Right cardiac atrium (tissue), 5 donors: Measurements from ENCODE around the gene ZNF286A. TPM values are rescaled to one million over a fixed set of nuclear protein-coding genes. Genes with fewer than 3 reads are reported as not detected.
"Not testable (repeated sequence)": the region's sequence is repeated elsewhere in the genome, so short reads cannot be mapped to it uniquely, and the experiment has no call there.

Source experiments
- ATAC-seq, 2 donors: fragments of 200-7000 bp; cut with Tn5 transposase; one replicate each; pipeline versions ENCODE4 v1.8.0 to v1.9.1; 2020; ENCODE audit warnings: moderate library complexity in 2 of 2, mild to moderate bottlenecking in 1 of 2
- DNase-seq, 3 donors: peaks; one replicate each; pipeline ENCODE4 v3.0.0-alpha.2; 2020
- H3K27ac ChIP-seq: one replicate; pipeline ENCODE4 v1.5.1; 2013; ENCODE audit warnings: mild to moderate bottlenecking, low read length, control low read depth, moderate library complexity
- H3K27me3 ChIP-seq: one replicate; pipeline ENCODE4 v1.6.1; 2013; ENCODE audit not compliant: control insufficient read depth, insufficient read depth
- H3K4me1 ChIP-seq: one replicate; pipeline ENCODE4 v1.6.1; 2013; ENCODE audit warnings: low read length; ENCODE audit not compliant: control insufficient read depth, insufficient read depth
- H3K4me3 ChIP-seq: one replicate; pipeline ENCODE4 v1.5.1; 2013; ENCODE audit warnings: low read length, control low read depth
- H3K9me3 ChIP-seq: one replicate; pipeline ENCODE4 v1.6.1; 2013; ENCODE audit warnings: low read length; ENCODE audit not compliant: control insufficient read depth
- WGBS: extraction: QIAGEN DNeasy Blood & Tissue Kit; methylation state at CpG from one replicate; pipeline ENCODE4 v1.1.7; 2013; 5-methylcytosine and 5-hydroxymethylcytosine counted together
- intact Hi-C, 4 donors: fragments of 100-400 bp; cut with DNase I; formaldehyde crosslinking; loops; one replicate each; pipeline versions ENCODE4 v1.11.0 to v1.14.0; 2022 to 2023
- long read RNA-seq, 4 donors: library from polyadenylated mRNA; unstranded; transcript quantifications; one replicate each; pipeline ENCODE4 v2.0.0, GENCODE V29; 2020 to 2021
- polyA plus RNA-seq: library from polyadenylated mRNA; stranded (reverse); fragments of 200-250 nt; gene quantifications from one replicate; pipeline ENCODE4 v1.2.3, GENCODE V29; 2013
- total RNA-seq, 4 donors: library from RNA; stranded (reverse); fragmentation: NEBNext Ultra II Directional; extraction: Animal tissue kit (Norgen Biotek cat#: 25700); gene quantifications; one replicate each; pipeline ENCODE4 v1.2.1, GENCODE V29; 2021
- donor health status: healthy with polysubstance abuse.
- donor health status: DM: no; HTN: yes; CAD: no.
- donor health status: DM: no; HTN: no; CAD: no.
- donor health status: DM: no; HTN: yes; CAD: no; lungs with severe emphysema.
- donor health status: DM: yes; HTN: yes; CAD: no.

Gene ZNF286A
- 10 to 100 TPM; 17.0 to 25.4 (median 19.4) TPM for total RNA-seq
- 13.0 TPM for polyA plus RNA-seq
- long read RNA-seq, donor 1, full-length matches to known transcripts: 1 of 9 reads
- long read RNA-seq, donor 1, partial matches to known transcripts: 7 of 9 reads
- long read RNA-seq, donor 1, other reads (novel, unspliced or antisense): 1 of 9 reads
- long read RNA-seq, donor 2, full-length matches to known transcripts: 2 of 7 reads
- long read RNA-seq, donor 2, partial matches to known transcripts: 5 of 7 reads
- long read RNA-seq, donor 2, other reads (novel, unspliced or antisense): 0 of 7 reads
- long read RNA-seq, donor 3, full-length matches to known transcripts: 4 of 16 reads
- long read RNA-seq, donor 3, partial matches to known transcripts: 11 of 16 reads
- long read RNA-seq, donor 3, other reads (novel, unspliced or antisense): 1 of 16 reads
- long read RNA-seq, donor 4, partial matches to known transcripts: 5 of 6 reads
- long read RNA-seq, donor 4, other reads (novel, unspliced or antisense): 1 of 6 reads

- H3K4me3 ChIP-seq: peak within 1 kb of the TSS; percentile 8
- H3K4me1 ChIP-seq, H3K27ac ChIP-seq, intact Hi-C loops, H3K27me3 ChIP-seq, H3K9me3 ChIP-seq: not testable (repeated sequence)
- ATAC-seq (peak; percentile 100), DNase-seq (peak; percentile 99 to 100 (median 99))
- under 1% methylated on average over 44 of the region's 44 CpGs for WGBS
Observed at GRCh38 chr17:15699413-15699924, at the start of gene ZNF286A. TSS of gene ZNF286A (plus strand) at chr17:15699752. CDS start at chr17:15700330, 578 bp downstream.

GRCh38 chr17:15649861-15650421, 49.6 kb upstream of the ZNF286A start:
- ATAC-seq (no peak), DNase-seq (peak in 2 of 3 donors; percentile 50 to 60)
- Histone ChIP-seq H3K27me3 (no peaks in the 10 kb centered on the region), H3K9me3 (no peaks in the 10 kb centered on the region), H3K27ac (peak overlapping the region; percentile 66), H3K4me1 (peaks cover 9% of the 10 kb centered on the region), H3K4me3 (peak overlapping the region; percentile 63)
- WGBS: 15% methylated on average over 6 of the region's 6 CpGs
- intact Hi-C loops: no loop called here

- H3K9me3 ChIP-seq: no peaks in the 10 kb centered on the region
- H3K4me3 ChIP-seq: peak overlapping the region; percentile 63
- no peaks in the 10 kb centered on the region for H3K27me3 ChIP-seq
- 19% methylated on average over 14 of the region's 14 CpGs for WGBS
- peaks cover 7% of the 10 kb centered on the region for H3K4me1 ChIP-seq
- intact Hi-C loops: no loop called here
- H3K27ac ChIP-seq: peak overlapping the region; percentile 61
- DNase-seq (peak; percentile 26 to 71 (median 61)), ATAC-seq (peak in 1 of 2 donors; percentile 2)
Observed at GRCh38 chr17:15650741-15651582, 48.6 kb upstream of the ZNF286A start.

GRCh38 chr17:15651583-15652110, 47.9 kb upstream of the ZNF286A start:
- H3K4me3 ChIP-seq: peak overlapping the region; percentile 63
- peaks cover 7% of the 10 kb centered on the region for H3K4me1 ChIP-seq
- WGBS: 1% methylated on average over 8 of the region's 8 CpGs
- H3K27ac ChIP-seq: peak overlapping the region; percentile 61
- no peaks in the 10 kb centered on the region for H3K27me3 ChIP-seq
- intact Hi-C loops: no loop called here
- H3K9me3 ChIP-seq: no peaks in the 10 kb centered on the region
- ATAC-seq (peak; percentile 97 to 98), DNase-seq (peak; percentile 97 to 99 (median 99))

- peaks cover 7% of the 10 kb centered on the region for H3K4me1 ChIP-seq
- no peak for DNase-seq
- H3K27ac ChIP-seq: no peak overlapping the region
- no peaks in the 10 kb centered on the region for H3K9me3 ChIP-seq
- WGBS: 88% methylated on average over 6 of the region's 6 CpGs
- intact Hi-C loops: no loop called here
- H3K4me3 ChIP-seq: no peak overlapping the region
- ATAC-seq: no peak
- H3K27me3 ChIP-seq: no peaks in the 10 kb centered on the region
Observed at GRCh38 chr17:15652960-15653359, 46.6 kb upstream of the ZNF286A start.

GRCh38 chr17:15654401-15654800, 45.2 kb upstream of the ZNF286A start:
- ATAC-seq, H3K4me1 ChIP-seq, DNase-seq, intact Hi-C loops, H3K4me3 ChIP-seq, H3K27ac ChIP-seq, H3K27me3 ChIP-seq, H3K9me3 ChIP-seq: not testable (repeated sequence)
- WGBS: 54% methylated on average over 3 of the region's 3 CpGs

GRCh38 chr17:15654886-15655561, 44.5 kb upstream of the ZNF286A start:
- DNase-seq: no peak
- ATAC-seq: no peak
- Histone ChIP-seq H3K27me3 (no peaks in the 10 kb centered on the region), H3K9me3 (no peaks in the 10 kb centered on the region), H3K4me1 (peaks cover 13% of the 10 kb centered on the region), H3K27ac (no peak overlapping the region), H3K4me3 (no peak overlapping the region)
- 57% methylated on average over 3 of the region's 3 CpGs for WGBS
- intact Hi-C loops: no loop called here

GRCh38 chr17:15657868-15658267, 41.7 kb upstream of the ZNF286A start:
- no peak overlapping the region for H3K27ac ChIP-seq
- intact Hi-C loops: no loop called here
- no peak for ATAC-seq
- no peak for DNase-seq
- peaks cover 9% of the 10 kb centered on the region for H3K4me1 ChIP-seq
- H3K4me3 ChIP-seq: no peak overlapping the region
- no peaks in the 10 kb centered on the region for H3K9me3 ChIP-seq
- no peaks in the 10 kb centered on the region for H3K27me3 ChIP-seq

- intact Hi-C loops: no loop called here
- Histone ChIP-seq H3K9me3 (no peaks in the 10 kb centered on the region), H3K4me1 (peaks cover 9% of the 10 kb centered on the region), H3K27ac (no peak overlapping the region), H3K4me3 (no peak overlapping the region), H3K27me3 (no peaks in the 10 kb centered on the region)
- 95% methylated on average over 3 of the region's 3 CpGs for WGBS
- ATAC-seq: no peak
- DNase-seq: no peak
Observed at GRCh38 chr17:15658296-15658695, 41.3 kb upstream of the ZNF286A start.

- WGBS: 89% methylated on average over 6 of the region's 6 CpGs
- no peak for ATAC-seq
- peak overlapping the region; percentile 70 for H3K27ac ChIP-seq
Observed at GRCh38 chr17:15659236-15659635, 40.3 kb upstream of the ZNF286A start.

More at GRCh38 chr17:15659236-15659635, 40.3 kb upstream of the ZNF286A start:
- H3K9me3 ChIP-seq: no peaks in the 10 kb centered on the region
- H3K27me3 ChIP-seq: no peaks in the 10 kb centered on the region
- intact Hi-C loops: no loop called here
- peaks cover 9% of the 10 kb centered on the region for H3K4me1 ChIP-seq
- no peak overlapping the region for H3K4me3 ChIP-seq
- DNase-seq: no peak
